Measurements from ENCODE around the gene IZUMO1.
"Not testable (repeated sequence)": the region's sequence is repeated elsewhere in the genome, so short reads cannot be mapped to it uniquely, and the experiment has no call there.

The IZUMO1 gene

DNA sequence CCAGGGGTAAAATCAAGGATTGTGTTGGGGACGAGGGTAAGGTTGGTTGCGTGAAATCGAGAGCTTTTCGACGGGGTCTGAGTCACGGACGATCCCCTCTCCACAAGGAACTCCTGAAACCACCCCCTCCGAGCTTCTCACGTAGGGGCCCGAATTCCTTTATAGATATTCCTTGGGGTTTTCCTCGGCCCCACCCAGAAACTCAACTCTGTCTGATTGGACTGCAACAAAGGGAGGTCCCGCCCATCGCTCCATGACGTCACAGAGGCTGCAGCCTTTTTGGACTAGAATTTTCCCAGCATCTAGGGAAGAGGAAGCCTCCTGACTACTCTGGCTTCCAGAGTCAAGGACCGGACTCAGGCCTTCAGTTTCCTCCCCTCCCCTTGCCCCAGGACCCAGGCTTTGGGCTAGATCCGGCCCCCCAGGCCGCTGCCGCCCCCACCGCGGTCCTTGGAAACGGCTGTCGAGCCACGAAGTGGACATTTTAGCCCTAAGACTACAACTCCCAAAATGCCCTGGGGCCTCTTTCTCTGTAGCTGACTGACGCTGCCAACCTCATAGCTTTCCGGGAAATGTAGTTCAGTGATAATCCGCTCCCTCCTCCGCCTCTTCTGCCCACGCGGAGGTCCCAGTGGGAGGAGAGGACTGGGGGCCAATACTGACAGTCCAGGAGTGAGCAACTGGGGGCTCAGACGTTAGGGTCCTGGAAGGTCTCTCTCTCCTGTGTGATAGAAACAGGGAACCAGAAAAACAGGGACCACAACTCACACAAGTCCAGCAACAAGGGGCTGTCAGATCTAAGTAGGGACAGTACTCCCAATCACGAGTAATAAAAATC lies at the start of gene IZUMO1:
Gene IZUMO1 (minus strand): TSS at position 172 of the 838 bp plus-strand sequence. CDS start 1,050 bp downstream, outside the sequence.
- no peak for FAIRE-seq
- DNase-seq (ENCODE audit: low spot score): peak; percentile 20

DNA sequence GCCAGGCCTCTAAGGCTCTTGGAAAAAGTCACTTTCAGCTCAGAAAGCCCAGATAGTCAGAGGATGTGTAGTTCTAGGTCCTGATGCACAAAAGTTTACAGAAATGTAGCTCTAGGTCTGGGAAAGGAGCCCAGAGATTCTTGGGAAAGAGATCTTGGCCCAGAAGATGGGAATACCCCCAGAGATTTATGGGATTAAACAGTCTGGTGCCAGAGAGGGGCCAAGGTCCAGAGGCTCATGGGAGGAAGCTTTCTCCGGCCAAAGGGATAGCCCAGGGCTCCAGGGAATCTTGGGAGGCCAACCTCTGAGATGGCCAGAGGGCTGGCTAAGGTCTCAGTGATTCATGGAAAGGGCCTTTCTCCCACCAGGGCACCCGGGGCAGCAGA lies 49.0 kb upstream of the IZUMO1 start:
- FAIRE-seq (no peak), DNase-seq (ENCODE audit: low spot score) (no peak)

- DNase-seq (ENCODE audit: low spot score) (peak; percentile 85), FAIRE-seq (peak; percentile 75)
These were observed 48.5 kb upstream of the IZUMO1 start for GRCh38 chr19:48795055-48795684.

- FAIRE-seq (no peak), DNase-seq (ENCODE audit: low spot score) (no peak)
These were observed 47.6 kb upstream of the IZUMO1 start for GRCh38 chr19:48794291-48794690.

DNA sequence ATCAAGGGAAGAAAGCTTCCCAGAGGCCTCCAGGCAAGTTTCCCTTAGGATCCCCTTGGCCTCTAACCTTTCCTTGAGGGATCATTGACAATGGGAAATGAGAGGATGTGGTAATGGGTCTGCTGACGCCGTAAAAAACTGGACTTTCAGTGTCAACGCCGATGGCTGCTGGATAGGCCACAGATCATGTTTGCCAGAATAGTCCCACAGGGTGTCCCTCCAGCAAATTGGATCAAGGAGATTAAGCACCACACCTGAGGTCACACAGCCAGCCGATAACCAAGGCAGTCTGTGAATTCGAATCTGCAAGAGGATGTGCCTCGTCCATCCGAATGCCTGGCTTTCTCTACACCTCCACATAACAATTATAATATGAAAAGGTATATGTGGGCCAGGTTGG lies 46.6 kb upstream of the IZUMO1 start:
- no peak for DNase-seq (ENCODE audit: low spot score)
- FAIRE-seq: no peak

GRCh38 chr19:48787331-48787730 lies 40.6 kb upstream of the IZUMO1 start:
- FAIRE-seq: not testable (repeated sequence)

DNA sequence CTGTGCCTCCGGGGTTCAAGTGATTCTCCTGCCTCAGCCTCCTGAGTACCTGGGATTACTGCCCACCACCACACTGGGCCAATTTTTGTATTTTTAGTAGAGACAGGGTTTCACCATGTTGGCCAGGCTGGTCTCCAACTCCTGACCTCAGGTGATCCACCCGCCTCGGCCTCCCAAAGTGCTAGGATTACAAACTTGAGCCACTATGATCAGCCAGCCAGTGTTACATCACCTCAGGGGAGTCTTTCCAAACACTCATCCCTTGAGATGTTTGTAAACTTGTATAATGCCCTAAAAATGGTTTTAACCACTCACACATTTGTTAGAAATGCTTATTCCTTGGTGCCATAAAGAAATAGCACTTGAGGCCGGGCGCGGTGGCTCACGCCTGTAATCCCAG lies 39.7 kb upstream of the IZUMO1 start:
- DNase-seq (ENCODE audit: low spot score); FAIRE-seq: not testable (repeated sequence)

More at GRCh38 chr19:48787331-48787730, 40.6 kb upstream of the IZUMO1 start:
- not testable (repeated sequence) for DNase-seq (ENCODE audit: low spot score)

DNA sequence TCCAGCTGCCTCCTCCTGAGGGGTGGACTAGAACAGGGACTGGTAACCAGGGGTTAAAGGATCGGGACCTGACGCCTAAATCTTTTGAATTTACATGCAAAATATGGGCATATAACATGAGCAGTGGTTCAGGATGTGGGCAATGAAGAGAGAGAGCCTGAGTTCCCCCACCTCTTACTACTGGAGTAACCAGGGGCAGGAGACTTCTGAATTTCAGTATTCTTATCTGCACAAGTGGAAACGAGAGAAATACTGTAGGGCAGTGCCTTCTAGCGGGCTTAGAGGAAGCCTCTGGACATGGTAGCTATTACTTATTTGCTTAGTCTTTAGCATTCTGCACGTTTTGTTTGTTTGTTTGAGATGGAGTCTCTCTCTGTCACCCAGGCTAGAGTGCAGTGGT lies 37.8 kb upstream of the IZUMO1 start:
- DNase-seq (ENCODE audit: low spot score) (no peak), FAIRE-seq (no peak)

- FAIRE-seq: peak; percentile 82
- peak; percentile 77 for DNase-seq (ENCODE audit: low spot score)
These were observed 34.1 kb upstream of the IZUMO1 start for GRCh38 chr19:48780631-48781391.

- FAIRE-seq: no peak
These were observed 32.9 kb upstream of the IZUMO1 start for GRCh38 chr19:48779636-48780035.

DNA sequence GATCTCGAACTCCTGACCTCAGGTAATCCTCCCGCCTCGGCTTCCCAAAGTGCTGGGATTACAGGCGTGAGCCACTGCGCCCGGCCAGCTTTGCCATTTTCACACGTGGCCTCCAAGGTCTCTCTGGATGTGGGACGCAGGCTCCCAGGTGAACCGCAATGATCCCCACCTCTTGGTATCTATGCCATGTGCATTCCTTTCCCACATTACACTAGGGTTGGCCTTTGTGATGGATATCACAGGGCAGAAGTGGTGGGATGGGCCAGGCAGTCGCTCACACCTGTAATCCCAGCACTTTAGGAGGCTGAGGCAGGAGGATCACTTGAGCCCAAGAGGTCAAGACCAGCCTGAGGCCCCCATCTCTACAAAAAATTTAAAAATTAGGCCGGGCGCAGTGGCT lies 31.0 kb upstream of the IZUMO1 start:
- FAIRE-seq: no peak
- DNase-seq (ENCODE audit: low spot score): no peak

More at GRCh38 chr19:48779636-48780035, 32.9 kb upstream of the IZUMO1 start:
- no peak for DNase-seq (ENCODE audit: low spot score)

GRCh38 chr19:48777139-48777538 lies 30.4 kb upstream of the IZUMO1 start:
- DNase-seq (ENCODE audit: low spot score): no peak
- no peak for FAIRE-seq

DNA sequence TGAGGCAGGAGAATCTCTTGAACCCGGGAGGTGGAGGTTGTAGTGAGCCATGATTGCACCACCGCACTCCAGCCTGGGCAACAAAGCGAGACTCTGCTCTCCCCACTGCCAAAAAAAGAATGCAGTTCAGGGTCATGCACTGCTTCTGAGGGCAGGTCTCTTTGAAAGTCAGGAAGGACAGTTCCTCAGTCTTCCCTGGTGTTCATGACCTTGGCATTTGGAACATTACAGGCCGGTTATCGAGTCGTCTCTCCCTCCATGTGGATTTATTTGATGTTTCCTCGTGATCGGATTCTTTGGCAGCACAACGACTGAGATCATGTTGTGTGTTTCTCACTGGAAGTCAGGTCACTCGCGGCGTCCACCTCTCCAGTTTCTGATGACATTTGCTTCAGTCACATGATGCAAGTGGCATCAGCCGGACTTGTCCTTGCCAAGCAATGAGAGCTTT lies 25.8 kb upstream of the IZUMO1 start:
- no peak for FAIRE-seq
- DNase-seq (ENCODE audit: low spot score): no peak

DNA sequence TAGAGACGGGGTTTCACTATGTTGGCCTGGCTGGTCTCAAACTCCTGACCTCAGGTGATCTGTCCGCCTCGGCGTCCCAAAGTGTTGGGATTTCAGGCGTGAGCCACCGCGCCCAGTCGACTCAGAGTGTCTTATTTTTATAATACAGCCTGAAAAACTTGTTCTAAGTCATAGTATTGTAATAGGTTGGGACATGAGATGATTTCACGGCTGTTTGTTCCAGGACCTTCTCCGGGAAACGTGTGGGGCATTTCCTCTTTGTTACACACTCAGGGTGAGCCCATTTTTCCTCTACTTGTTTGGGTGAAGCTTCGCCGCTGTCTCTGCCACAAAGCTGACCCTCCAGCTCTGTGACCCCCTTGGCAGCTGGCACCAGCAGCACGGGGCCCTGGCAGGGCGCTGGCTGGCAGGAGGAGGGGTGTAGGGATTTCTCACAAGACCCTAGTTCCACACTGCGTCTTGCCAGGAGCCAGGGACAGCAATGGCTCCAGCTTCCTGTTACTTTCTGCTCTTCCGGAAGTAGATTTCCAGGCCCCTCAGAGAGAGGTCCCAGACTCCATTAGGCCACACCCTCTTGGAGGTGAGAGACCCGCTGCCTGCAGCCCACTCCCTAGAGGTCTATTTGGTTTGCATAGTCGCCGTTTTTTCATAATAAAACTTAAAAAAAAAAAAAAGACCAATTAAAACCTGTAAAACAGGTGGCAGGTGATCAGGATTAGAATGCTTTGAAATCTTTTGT lies 24.2 kb upstream of the IZUMO1 start:
- FAIRE-seq (no peak), DNase-seq (ENCODE audit: low spot score) (no peak)

GRCh38 chr19:48770266-48770665 lies 23.6 kb upstream of the IZUMO1 start:
- FAIRE-seq (no peak), DNase-seq (ENCODE audit: low spot score) (no peak)

DNA sequence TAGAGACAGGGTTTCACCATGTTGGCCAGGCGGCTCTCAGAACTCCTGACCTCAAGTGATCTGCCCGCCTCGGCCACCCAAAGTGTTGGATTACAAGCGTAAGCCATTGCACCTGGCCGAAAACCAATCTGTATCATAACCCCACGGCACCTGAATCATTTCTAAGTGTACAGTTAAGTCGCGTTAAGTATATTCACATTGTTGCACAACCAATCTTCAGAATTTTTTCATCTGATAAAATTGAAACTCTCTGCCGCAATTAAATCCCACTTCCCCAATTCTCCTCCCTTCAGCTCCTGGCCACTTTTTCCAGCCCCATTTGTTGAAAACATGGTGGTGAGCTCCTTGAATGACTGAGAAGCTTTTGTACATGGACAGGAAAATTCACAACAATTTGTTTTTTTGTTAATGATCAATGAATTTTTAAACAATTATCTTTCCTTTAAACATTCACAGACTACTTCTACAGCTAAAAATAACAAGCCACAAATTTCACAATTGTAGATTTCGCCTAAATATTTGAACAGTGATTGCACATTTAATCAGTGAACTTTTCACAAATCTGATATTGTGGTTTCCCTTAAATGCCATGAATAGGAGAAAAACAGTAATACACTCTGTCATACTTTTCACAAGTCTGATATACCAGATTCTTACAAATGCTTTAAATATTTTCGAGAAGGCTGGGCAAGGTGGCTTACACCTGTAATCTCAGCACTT lies 22.4 kb upstream of the IZUMO1 start:
- FAIRE-seq: no peak
- DNase-seq (ENCODE audit: low spot score): no peak

DNA sequence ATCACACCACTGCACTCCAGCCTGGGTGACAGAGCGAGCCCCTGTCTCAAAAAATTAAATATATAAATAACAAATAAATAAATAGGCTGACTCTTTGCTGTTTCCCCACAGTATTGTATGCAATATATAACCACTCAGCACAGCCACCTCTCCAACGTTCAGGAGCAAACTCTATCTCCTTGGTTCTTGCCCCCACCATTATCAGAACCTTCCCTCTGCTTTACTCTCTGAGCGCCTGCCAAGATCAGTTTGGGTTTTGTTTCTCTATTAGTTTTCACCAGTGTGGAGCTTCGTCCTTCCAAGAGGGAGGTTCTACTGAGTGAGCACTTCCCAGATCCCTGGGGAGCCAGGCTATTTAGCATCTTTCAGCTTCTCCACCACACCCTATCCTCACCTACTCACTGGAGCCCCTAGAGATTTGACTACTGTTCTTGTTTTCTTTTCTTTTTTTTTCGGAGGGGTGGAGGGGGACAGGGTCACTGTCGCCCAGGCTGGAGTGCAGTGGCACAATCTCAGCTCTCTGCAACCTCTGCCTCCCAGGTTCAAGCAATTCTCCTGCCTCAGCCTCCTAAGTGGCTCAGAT lies 21.6 kb upstream of the IZUMO1 start:
- not testable (repeated sequence) for FAIRE-seq; DNase-seq (ENCODE audit: low spot score)

GRCh38 chr19:48765816-48766215 lies 19.1 kb upstream of the IZUMO1 start:
- not testable (repeated sequence) for FAIRE-seq; DNase-seq (ENCODE audit: low spot score)

GRCh38 chr19:48760504-48761205 lies 13.9 kb upstream of the IZUMO1 start:
- DNase-seq (ENCODE audit: low spot score): peak; percentile 44

More at GRCh38 chr19:48760504-48761205, 13.9 kb upstream of the IZUMO1 start:
- no peak for FAIRE-seq

All from RCC 7860 (cell line).